H9 (cell line): Measurements from ENCODE around the gene RDH11. TPM values are rescaled to one million over a fixed set of nuclear protein-coding genes. Genes with fewer than 3 reads are reported as not detected.

Experiments
- DNase-seq: peaks from one replicate; pipeline ENCODE4 v3.0.0-alpha.2; 2017
- H2AFZ ChIP-seq: one replicate; pipeline ENCODE4 v1.6.1; 2013; ENCODE audit warnings: mild to moderate bottlenecking, low read length, control low read depth, moderate library complexity
- H2AK5ac ChIP-seq: 2 replicates; pipeline ENCODE4 v1.6.1; 2013; ENCODE audit warnings: low read length, control low read depth, mixed read lengths; ENCODE audit not compliant: insufficient read length
- H2BK120ac ChIP-seq: one replicate; pipeline ENCODE4 v1.6.1; 2013; ENCODE audit warnings: low read depth, mild to moderate bottlenecking, low read length, control low read depth, inconsistent platforms; ENCODE audit not compliant: poor library complexity, severe bottlenecking
- H2BK12ac ChIP-seq: 2 replicates; pipeline ENCODE4 v1.6.1; 2013; ENCODE audit warnings: low read length, control low read depth, mixed read lengths, low read depth; ENCODE audit not compliant: insufficient read length
- H2BK15ac ChIP-seq: 2 replicates; pipeline ENCODE4 v1.6.1; 2013; ENCODE audit warnings: low read depth, low read length, control low read depth
- H2BK20ac ChIP-seq: one replicate; pipeline ENCODE4 v1.6.1; 2013; ENCODE audit warnings: low read depth, mild to moderate bottlenecking, low read length, control low read depth, inconsistent platforms; ENCODE audit not compliant: poor library complexity, severe bottlenecking
- H2BK5ac ChIP-seq: 2 replicates; pipeline ENCODE4 v1.6.1; 2013; ENCODE audit warnings: low read length, control low read depth, mixed read lengths; ENCODE audit not compliant: insufficient read length
- H3K14ac ChIP-seq: 2 replicates; pipeline ENCODE4 v1.6.1; 2013; ENCODE audit warnings: low read length, control low read depth; ENCODE audit not compliant: insufficient read depth
- H3K18ac ChIP-seq: 2 replicates; pipeline ENCODE4 v1.6.1; 2013; ENCODE audit warnings: low read depth, mild to moderate bottlenecking, mixed read lengths, low read length, control low read depth; ENCODE audit not compliant: insufficient read length
- H3K23ac ChIP-seq: 2 replicates; pipeline ENCODE4 v1.6.1; 2013; ENCODE audit warnings: low read length, control low read depth, mixed read lengths, low read depth; ENCODE audit not compliant: insufficient read length
- H3K23me2 ChIP-seq: 2 replicates; pipeline ENCODE4 v1.6.1; 2013; ENCODE audit warnings: low read depth, mild to moderate bottlenecking, mixed read lengths, low read length, control low read depth; ENCODE audit not compliant: insufficient read length, poor library complexity, severe bottlenecking
- H3K27ac ChIP-seq: 2 replicates; pipeline ENCODE4 v1.5.1; 2013; ENCODE audit warnings: low read length, control low read depth, mixed read lengths, low read depth; ENCODE audit not compliant: insufficient read length
- H3K27me3 ChIP-seq: 2 replicates; pipeline ENCODE4 v1.6.1; 2013; ENCODE audit warnings: low read length, control low read depth, inconsistent platforms; ENCODE audit not compliant: insufficient read depth
- H3K4ac ChIP-seq: 2 replicates; pipeline ENCODE4 v1.6.1; 2013; ENCODE audit warnings: low read depth, mild to moderate bottlenecking, control low read depth, inconsistent platforms, low read length, moderate library complexity
- H3K4me1 ChIP-seq: 2 replicates; pipeline ENCODE4 v1.6.1; 2013; ENCODE audit warnings: low read length, control low read depth, inconsistent platforms; ENCODE audit not compliant: insufficient read depth
- H3K4me2 ChIP-seq: 2 replicates; pipeline ENCODE4 v1.6.1; 2013; ENCODE audit warnings: low read length, control low read depth, mixed read lengths; ENCODE audit not compliant: insufficient read length, insufficient read depth
- H3K56ac ChIP-seq: 2 replicates; pipeline ENCODE4 v1.6.1; 2013; ENCODE audit warnings: low read depth, mild to moderate bottlenecking, mixed read lengths, low read length, control low read depth; ENCODE audit not compliant: insufficient read length
- H3K79me1 ChIP-seq: 2 replicates; pipeline ENCODE4 v1.6.1; 2013; ENCODE audit warnings: low read depth, mild to moderate bottlenecking, moderate library complexity, low read length, control low read depth, inconsistent platforms; ENCODE audit not compliant: insufficient read depth, poor library complexity, severe bottlenecking
- H3K79me2 ChIP-seq: 2 replicates; pipeline ENCODE4 v1.6.1; 2013; ENCODE audit warnings: low read length, control low read depth, inconsistent platforms; ENCODE audit not compliant: insufficient read depth
- H3K9ac ChIP-seq: 2 replicates; pipeline ENCODE4 v1.6.1; 2013; ENCODE audit warnings: low read length, control low read depth, mixed read lengths; ENCODE audit not compliant: insufficient read length; ENCODE audit errors: extremely low read depth
- H3K9me3 ChIP-seq: one replicate; pipeline ENCODE4 v1.6.1; 2013; ENCODE audit warnings: low read depth, low read length, inconsistent platforms; ENCODE audit not compliant: control insufficient read depth
- H3T11ph ChIP-seq: one replicate; pipeline ENCODE4 v1.6.1; 2013; ENCODE audit warnings: mild to moderate bottlenecking, low read length, control low read depth, inconsistent platforms
- H4K20me1 ChIP-seq: one replicate; pipeline ENCODE4 v1.6.1; 2013; ENCODE audit not compliant: control insufficient read depth, insufficient read length, insufficient read depth
- H4K5ac ChIP-seq: 2 replicates; pipeline ENCODE4 v1.6.1; 2013; ENCODE audit warnings: low read depth, mild to moderate bottlenecking, mixed read lengths, low read length, control low read depth; ENCODE audit not compliant: insufficient read length
- H4K8ac ChIP-seq: replicated peaks from 2 replicates; pipeline ENCODE4 v1.6.1; 2013; ENCODE audit warnings: low read length, control low read depth, mixed read lengths, low read depth; ENCODE audit not compliant: insufficient read length
- H4K91ac ChIP-seq: 2 replicates; pipeline ENCODE4 v1.6.1; 2013; ENCODE audit warnings: low read depth, mild to moderate bottlenecking, moderate library complexity, mixed read lengths, low read length, control low read depth; ENCODE audit not compliant: insufficient read length
- H3K27ac Mint-ChIP-seq, 3 experiments: 2 replicates in 2 of 3; 3 replicates in 1 of 3; pipeline ENCODE4 v1.8.0; 2020 to 2021; ENCODE audit warnings: mixed read lengths in 3 of 3, mild to moderate bottlenecking in 1 of 3, moderate library complexity in 1 of 3
- H3K27me3 Mint-ChIP-seq: 2 replicates; pipeline ENCODE4 v1.8.0; 2021; ENCODE audit warnings: low read depth, mild to moderate bottlenecking, moderate library complexity, mixed read lengths
- H3K36me3 Mint-ChIP-seq, 3 experiments: 2 replicates in 2 of 3; 3 replicates in 1 of 3; pipeline ENCODE4 v1.8.0; 2020 to 2021; ENCODE audit warnings: low read depth in 3 of 3, mixed read lengths in 3 of 3; ENCODE audit not compliant: insufficient read depth in 1 of 3
- H3K4me1 Mint-ChIP-seq, 2 experiments: 2 replicates each; pipeline ENCODE4 v1.8.0; 2020; ENCODE audit warnings: mixed read lengths in 2 of 2
- H3K4me3 Mint-ChIP-seq, 2 experiments: 2 replicates in 1 of 2; 3 replicates in 1 of 2; pipeline ENCODE4 v1.8.0; 2020 to 2021; ENCODE audit warnings: mild to moderate bottlenecking in 2 of 2, mixed read lengths in 2 of 2, moderate library complexity in 1 of 2
- H3K9me3 Mint-ChIP-seq, 2 experiments: 2 replicates in 1 of 2; 3 replicates in 1 of 2; pipeline ENCODE4 v1.8.0; 2020; ENCODE audit warnings: mild to moderate bottlenecking in 2 of 2, mixed read lengths in 2 of 2, moderate library complexity in 1 of 2
- CTCF ChIP-seq: fragments of 200-600 bp; sonication (generic); conservative IDR thresholded peaks from 3 replicates; pipeline ENCODE4 v1.8.0; 2021; ENCODE audit warnings: antibody characterized with exemption, mild to moderate bottlenecking
- total RNA-seq: library from RNA; stranded (reverse); gene quantifications from 2 replicates; pipeline ENCODE4 v1.2.1, GENCODE V29; 2021

The RDH11 gene
- total RNA-seq, 1 experiment from 2014 or later, result 83.4 TPM

DNA sequence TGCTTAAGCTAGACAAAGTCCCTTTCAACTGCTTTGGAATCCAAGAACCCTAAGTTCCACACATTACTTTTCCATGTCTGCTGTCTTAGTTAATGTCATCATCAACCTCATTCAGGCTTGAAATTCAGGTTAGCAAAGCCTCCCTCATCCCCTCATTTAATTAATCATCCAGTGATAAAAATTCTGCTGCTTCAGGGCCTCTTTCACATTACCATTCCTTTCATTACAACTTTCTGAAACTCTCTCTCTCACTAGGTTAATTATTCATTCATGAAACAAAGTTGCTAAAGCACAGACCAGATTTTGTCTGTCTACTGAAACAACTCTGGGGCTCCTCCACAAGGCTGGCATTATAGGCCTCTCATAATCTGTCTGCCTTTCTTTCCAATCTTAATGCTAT lies 11.7 kb downstream of the RDH11 start:
- Histone ChIP-seq H2BK120ac (no peak overlapping the region), H2BK15ac (no peak overlapping the region), H3K18ac (no peak overlapping the region), H3K4me1 (no peaks in the 10 kb centered on the region), H3K9ac (no peak overlapping the region), H3K4ac (no peak overlapping the region), H2AFZ (no peak overlapping the region), H3K56ac (no peak overlapping the region), H2BK5ac (no peak overlapping the region), H3K27ac (no peak overlapping the region), H2AK5ac (no peak overlapping the region), H3T11ph (no peak overlapping the region), H3K9me3 (no peaks in the 10 kb centered on the region), H2BK12ac (no peak overlapping the region), H4K91ac (no peak overlapping the region), H3K23ac (no peak overlapping the region), H4K5ac (no peak overlapping the region), H4K8ac (no peak overlapping the region), H4K20me1 (peaks cover 2% of the 10 kb centered on the region), H3K79me1 (peaks cover 19% of the 10 kb centered on the region), H3K79me2 (no peaks in the 10 kb centered on the region; the same call in 1 of the 2 replicates), H3K4me2 (no peak overlapping the region), H3K14ac (no peak overlapping the region), H3K27me3 (no peaks in the 10 kb centered on the region), H2BK20ac (no peak overlapping the region), H3K23me2 (no peaks in the 10 kb centered on the region)
- Mint-ChIP-seq H3K4me3 (no peak overlapping the region), H3K36me3 (peaks cover 50 to 89% (median 78%) of the 10 kb centered on the region in 3 experiments), H3K4me1 (no peaks in the 10 kb centered on the region), H3K27me3 (no peaks in the 10 kb centered on the region), H3K27ac (no peak overlapping the region), H3K9me3 (no peaks in the 10 kb centered on the region)
- no peak for TF ChIP-seq CTCF
- DNase-seq, result no peak
